Measurements from ENCODE around the gene IRX4. TPM values are rescaled to one million over a fixed set of nuclear protein-coding genes. Genes with fewer than 3 reads are reported as not detected.

IRX4 gene
- total and polyA plus RNA-seq, 2 experiments from 2014 or later: 0.82 to 1.7 TPM

GRCh38 chr5:1913578-1913977 lies 30.9 kb upstream of the IRX4 start:
- H3K27me3 ChIP-seq (ENCODE audit: insufficient read depth): no peaks in the 10 kb centered on the region
- H3K4me2 ChIP-seq: no peak overlapping the region
- DNase-seq (ENCODE audit: low spot score) (no peak), ATAC-seq (no peak)
- Mint-ChIP-seq H3K9me3 (no peaks in the 10 kb centered on the region; the same call in 2 of the 3 replicates), H3K36me3 (ENCODE audit: low read depth) (no peaks in the 10 kb centered on the region), H3K27me3 (ENCODE audit: insufficient read depth, low read depth, poor library complexity) (peaks cover 5% of the 10 kb centered on the region), H3K4me3 (no peak overlapping the region), H3K27ac (no peak overlapping the region), H3K4me1 (peaks cover 3% of the 10 kb centered on the region; the same call in 1 of the 3 replicates)
- no peaks in the 10 kb centered on the region for H3K9me2 ChIP-seq (ENCODE audit: insufficient read depth)
- H3K36me3 ChIP-seq (ENCODE audit: insufficient read depth): no peaks in the 10 kb centered on the region
- no peaks in the 10 kb centered on the region for H3K4me1 ChIP-seq (ENCODE audit: insufficient read depth)
- H3K4me3 ChIP-seq: no peak overlapping the region
- H2AFZ ChIP-seq: no peak overlapping the region
- H3K27ac ChIP-seq (ENCODE audit: low read depth): no peak overlapping the region
- H3F3A ChIP-seq (replicated peaks; ENCODE audit: low read depth): no peaks in the 10 kb centered on the region
- H3K79me2 ChIP-seq (replicated peaks; ENCODE audit: insufficient read depth): no peaks in the 10 kb centered on the region
- no peaks in the 10 kb centered on the region for H4K20me1 ChIP-seq (replicated peaks; ENCODE audit: insufficient read depth)
- TF ChIP-seq POLR2AphosphoS5 (IDR thresholded peaks at IDR 0.05; ENCODE audit: low read depth): no peak
- no peak for TF ChIP-seq JUNB (IDR thresholded peaks at IDR 0.05; ENCODE audit: unreplicated experiment)
- TF ChIP-seq CREB1 (CRISPR knock-in tag; IDR thresholded peaks at IDR 0.05; ENCODE audit: low read depth): no peak
- TF ChIP-seq STAT1 (IDR thresholded peaks at IDR 0.05; ENCODE audit: unreplicated experiment): no peak
- no peak for TF ChIP-seq CTCF (conservative IDR thresholded peaks at IDR 0.05; ENCODE audit: low read depth in 2 of 2)
- TF ChIP-seq ZNF462 (CRISPR knock-in tag; IDR thresholded peaks at IDR 0.05): no peak
- TF ChIP-seq EZH2 (IDR thresholded peaks at IDR 0.05; ENCODE audit: low read depth, unreplicated experiment): no peak
- TF ChIP-seq REST (IDR thresholded peaks at IDR 0.05; ENCODE audit: unreplicated experiment): no peak
- no peak for TF ChIP-seq ZNF114 (CRISPR knock-in tag; IDR thresholded peaks at IDR 0.05)
- no peak for TF ChIP-seq ETS1 (IDR thresholded peaks at IDR 0.05)
- TF ChIP-seq ZNF331 (CRISPR knock-in tag; IDR thresholded peaks at IDR 0.05; ENCODE audit: low read depth): no peak
- no peak for TF ChIP-seq EZH2phosphoT487 (IDR thresholded peaks at IDR 0.05; ENCODE audit: unreplicated experiment)
- TF ChIP-seq NANOG (IDR thresholded peaks at IDR 0.05; ENCODE audit: borderline replicate concordance): no peak

All from GM23338 (cell line).